Measurements from ENCODE around the gene KIAA0232.

KIAA0232 gene

DNA sequence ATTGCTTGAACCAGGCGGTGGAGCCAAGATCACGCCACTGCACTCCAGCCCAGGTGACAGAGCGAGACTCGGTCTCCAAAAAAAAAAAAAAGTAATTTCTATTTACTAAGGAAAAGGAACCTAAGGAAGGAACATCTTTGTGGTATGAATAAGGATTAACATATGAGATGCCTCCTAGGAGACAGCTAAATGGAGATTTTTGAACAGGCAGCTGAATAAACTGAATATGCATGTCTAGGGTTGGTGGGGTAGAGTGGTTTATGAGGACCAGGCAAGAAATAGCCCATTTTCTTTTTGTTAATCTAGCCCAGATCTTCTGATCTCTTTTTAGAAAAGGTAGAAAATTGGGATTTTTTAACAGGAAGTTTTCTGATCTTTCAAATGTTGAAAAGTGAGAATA lies 67.2 kb downstream of the KIAA0232 start:
- H3F3A ChIP-seq (ENCODE audit: insufficient read depth, low read length): no peaks in the 10 kb centered on the region
- H2AFZ ChIP-seq (ENCODE audit: low read length): no peak overlapping the region
- no peak overlapping the region for H3K4me2 ChIP-seq (ENCODE audit: low read depth, low read length)
- H3K4me3 ChIP-seq (ENCODE audit: low read length): no peak overlapping the region
- H3K4me1 ChIP-seq (ENCODE audit: low read length): no peaks in the 10 kb centered on the region
- no peaks in the 10 kb centered on the region for H3K27me3 ChIP-seq (replicated peaks; ENCODE audit: insufficient read depth, low read length)
- 0 out of 2 replicates have a peak, but pooled peaks cover 7% of the 10 kb centered on the region for H3K79me2 ChIP-seq (ENCODE audit: low read length)
- H3K36me3 ChIP-seq (replicated peaks; ENCODE audit: insufficient read depth, low read length): no peaks in the 10 kb centered on the region
- no peak for DNase-seq
- H4K20me1 ChIP-seq (ENCODE audit: insufficient read depth, low read length): no peaks in the 10 kb centered on the region
- no peaks in the 10 kb centered on the region for H3K9me2 ChIP-seq (replicated peaks; ENCODE audit: insufficient read depth, low read length)
- no peak overlapping the region for H3K9ac ChIP-seq (ENCODE audit: low read length)
- H3K27ac ChIP-seq (ENCODE audit: low read length): no peak overlapping the region
- TF ChIP-seq EZH2 (optimal IDR thresholded peaks at IDR 0.05; ENCODE audit: low read depth, low read length): no peak
- TF ChIP-seq, protein P1, sequence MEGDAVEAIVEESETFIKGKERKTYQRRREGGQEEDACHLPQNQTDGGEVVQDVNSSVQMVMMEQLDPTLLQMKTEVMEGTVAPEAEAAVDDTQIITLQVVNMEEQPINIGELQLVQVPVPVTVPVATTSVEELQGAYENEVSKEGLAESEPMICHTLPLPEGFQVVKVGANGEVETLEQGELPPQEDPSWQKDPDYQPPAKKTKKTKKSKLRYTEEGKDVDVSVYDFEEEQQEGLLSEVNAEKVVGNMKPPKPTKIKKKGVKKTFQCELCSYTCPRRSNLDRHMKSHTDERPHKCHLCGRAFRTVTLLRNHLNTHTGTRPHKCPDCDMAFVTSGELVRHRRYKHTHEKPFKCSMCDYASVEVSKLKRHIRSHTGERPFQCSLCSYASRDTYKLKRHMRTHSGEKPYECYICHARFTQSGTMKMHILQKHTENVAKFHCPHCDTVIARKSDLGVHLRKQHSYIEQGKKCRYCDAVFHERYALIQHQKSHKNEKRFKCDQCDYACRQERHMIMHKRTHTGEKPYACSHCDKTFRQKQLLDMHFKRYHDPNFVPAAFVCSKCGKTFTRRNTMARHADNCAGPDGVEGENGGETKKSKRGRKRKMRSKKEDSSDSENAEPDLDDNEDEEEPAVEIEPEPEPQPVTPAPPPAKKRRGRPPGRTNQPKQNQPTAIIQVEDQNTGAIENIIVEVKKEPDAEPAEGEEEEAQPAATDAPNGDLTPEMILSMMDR (IDR thresholded peaks at IDR 0.05; ENCODE audit: low read length): no peak
- no peak for TF ChIP-seq EZH2phosphoT487 (IDR thresholded peaks at IDR 0.05; ENCODE audit: low read length)
- no peaks in the 10 kb centered on the region for H3K9me3 ChIP-seq (replicated peaks; ENCODE audit: insufficient read depth, low read length)

DNA sequence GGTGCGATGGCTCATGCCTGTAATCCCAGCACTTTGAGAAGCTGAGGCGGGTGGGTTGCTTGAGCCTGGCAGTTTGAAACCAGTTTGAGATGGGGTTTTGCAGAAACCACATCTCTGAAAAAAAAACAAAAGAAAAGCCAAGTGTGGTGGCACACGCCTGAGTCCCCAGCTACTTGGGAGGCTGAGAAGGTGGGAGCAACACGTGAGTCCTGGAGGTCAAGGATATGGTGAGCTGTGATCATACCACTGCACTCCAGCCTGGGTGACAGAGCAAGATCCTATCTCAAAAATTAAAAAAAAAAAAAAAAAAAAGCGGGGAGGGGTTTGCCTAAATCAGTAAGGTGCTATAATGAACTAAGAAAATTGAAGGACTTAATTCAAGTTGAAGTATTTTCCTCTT lies 68.9 kb downstream of the KIAA0232 start:
- H3K9me2 ChIP-seq (replicated peaks; ENCODE audit: insufficient read depth, low read length): no peaks in the 10 kb centered on the region
- no peaks in the 10 kb centered on the region for H3K9me3 ChIP-seq (replicated peaks; ENCODE audit: insufficient read depth, low read length)
- H3K27me3 ChIP-seq (replicated peaks; ENCODE audit: insufficient read depth, low read length): no peaks in the 10 kb centered on the region
- H3K4me3 ChIP-seq (ENCODE audit: low read length): no peak overlapping the region
- H2AFZ ChIP-seq (ENCODE audit: low read length): no peak overlapping the region
- no peaks in the 10 kb centered on the region for H4K20me1 ChIP-seq (ENCODE audit: insufficient read depth, low read length)
- H3K4me1 ChIP-seq (ENCODE audit: low read length): no peaks in the 10 kb centered on the region
- H3K36me3 ChIP-seq (replicated peaks; ENCODE audit: insufficient read depth, low read length): no peaks in the 10 kb centered on the region
- peaks cover 8% of the 10 kb centered on the region for H3K79me2 ChIP-seq (ENCODE audit: low read length)
- TF ChIP-seq EZH2 (optimal IDR thresholded peaks at IDR 0.05; ENCODE audit: low read depth, low read length) (no peak), EZH2phosphoT487 (IDR thresholded peaks at IDR 0.05; ENCODE audit: low read length) (no peak)
- TF ChIP-seq, protein P1 (IDR thresholded peaks at IDR 0.05; ENCODE audit: low read length): no peak
- H3K4me2 ChIP-seq (ENCODE audit: low read depth, low read length): no peak overlapping the region
- no peak for DNase-seq
- no peak overlapping the region for H3K27ac ChIP-seq (ENCODE audit: low read length)
- no peak overlapping the region for H3K9ac ChIP-seq (ENCODE audit: low read length)
- H3F3A ChIP-seq (ENCODE audit: insufficient read depth, low read length): no peaks in the 10 kb centered on the region

- no peak for TF ChIP-seq EZH2 (optimal IDR thresholded peaks at IDR 0.05; ENCODE audit: low read depth, low read length)
- TF ChIP-seq, protein P1 (IDR thresholded peaks at IDR 0.05; ENCODE audit: low read length): no peak
- TF ChIP-seq EZH2phosphoT487 (IDR thresholded peaks at IDR 0.05; ENCODE audit: low read length): no peak
- H3K4me2 ChIP-seq (ENCODE audit: low read depth, low read length): no peak overlapping the region
- no peak overlapping the region for H2AFZ ChIP-seq (ENCODE audit: low read length)
- no peaks in the 10 kb centered on the region for H3K36me3 ChIP-seq (replicated peaks; ENCODE audit: insufficient read depth, low read length)
- H3K9me2 ChIP-seq (replicated peaks; ENCODE audit: insufficient read depth, low read length): no peaks in the 10 kb centered on the region
- no peaks in the 10 kb centered on the region for H3K27me3 ChIP-seq (replicated peaks; ENCODE audit: insufficient read depth, low read length)
- H3K9ac ChIP-seq (ENCODE audit: low read length): no peak overlapping the region
- no peaks in the 10 kb centered on the region for H4K20me1 ChIP-seq (ENCODE audit: insufficient read depth, low read length)
- no peaks in the 10 kb centered on the region for H3K9me3 ChIP-seq (replicated peaks; ENCODE audit: insufficient read depth, low read length)
- H3K4me3 ChIP-seq (ENCODE audit: low read length): no peak overlapping the region
- H3K27ac ChIP-seq (ENCODE audit: low read length): no peak overlapping the region
- no peaks in the 10 kb centered on the region for H3F3A ChIP-seq (ENCODE audit: insufficient read depth, low read length)
- no peaks in the 10 kb centered on the region for H3K4me1 ChIP-seq (ENCODE audit: low read length)
- DNase-seq: no peak
- peaks cover 6% of the 10 kb centered on the region for H3K79me2 ChIP-seq (ENCODE audit: low read length)
Observed at GRCh38 chr4:6851962-6852361, 69.4 kb downstream of the KIAA0232 start.
